SH-SY5Y (cell line): ENCODE data around the gene LRRC57.

ENCODE experiments used
- GATA2 ChIP-seq: IDR thresholded peaks from 2 replicates; pipeline ENCODE4 v1.6.1; 2011; ENCODE audit warnings: mild to moderate bottlenecking, low read depth, low read length
- GATA3 ChIP-seq: IDR thresholded peaks from 2 replicates; pipeline ENCODE4 v1.6.1; 2011; ENCODE audit warnings: low read depth, mild to moderate bottlenecking, low read length, moderate library complexity

DNA sequence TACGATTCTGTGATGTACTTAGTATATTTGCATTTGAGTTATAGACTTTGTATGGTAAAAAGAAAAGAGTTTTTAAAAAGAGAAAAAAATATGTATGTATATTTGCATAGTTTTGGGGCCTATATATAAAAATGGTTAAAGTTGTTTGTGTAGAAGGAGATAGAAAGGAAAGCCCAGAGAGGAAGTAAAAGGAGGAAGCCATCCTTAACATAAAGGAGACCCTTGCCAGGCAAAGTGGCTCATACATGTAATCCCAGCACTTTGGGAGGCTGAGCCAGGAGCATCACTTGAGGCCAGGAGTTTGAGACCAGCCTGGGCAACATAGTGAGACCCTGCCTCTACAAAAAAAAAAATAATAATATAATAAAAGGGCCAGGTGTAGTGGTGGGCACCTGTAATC, 44.8 kb downstream of the LRRC57 start:
- no peak for TF ChIP-seq GATA3
- no peak for TF ChIP-seq GATA2
